NCI-H460 (cell line): ENCODE data around the gene PFKL. TPM values are rescaled to one million over a fixed set of nuclear protein-coding genes. Genes with fewer than 3 reads are reported as not detected.
"Not testable (repeated sequence)": the region's sequence is repeated elsewhere in the genome, so short reads cannot be mapped to it uniquely, and the experiment has no call there.

ENCODE experiments used
- DNase-seq: peaks from one replicate; pipeline ENCODE4 v3.0.0-alpha.2; 2016; ENCODE audit warnings: low read depth; ENCODE audit errors: extremely low read depth
- total RNA-seq: library from RNA; depleted of rRNA; stranded (reverse); fragments of >200 nt; shearing (Covaris generic); gene quantifications from 2 replicates; pipeline ENCODE4 v1.2.3, GENCODE V29; 2014

PFKL gene
- total RNA-seq, 1 experiment from 2014 or later: 71.0 TPM

DNA sequence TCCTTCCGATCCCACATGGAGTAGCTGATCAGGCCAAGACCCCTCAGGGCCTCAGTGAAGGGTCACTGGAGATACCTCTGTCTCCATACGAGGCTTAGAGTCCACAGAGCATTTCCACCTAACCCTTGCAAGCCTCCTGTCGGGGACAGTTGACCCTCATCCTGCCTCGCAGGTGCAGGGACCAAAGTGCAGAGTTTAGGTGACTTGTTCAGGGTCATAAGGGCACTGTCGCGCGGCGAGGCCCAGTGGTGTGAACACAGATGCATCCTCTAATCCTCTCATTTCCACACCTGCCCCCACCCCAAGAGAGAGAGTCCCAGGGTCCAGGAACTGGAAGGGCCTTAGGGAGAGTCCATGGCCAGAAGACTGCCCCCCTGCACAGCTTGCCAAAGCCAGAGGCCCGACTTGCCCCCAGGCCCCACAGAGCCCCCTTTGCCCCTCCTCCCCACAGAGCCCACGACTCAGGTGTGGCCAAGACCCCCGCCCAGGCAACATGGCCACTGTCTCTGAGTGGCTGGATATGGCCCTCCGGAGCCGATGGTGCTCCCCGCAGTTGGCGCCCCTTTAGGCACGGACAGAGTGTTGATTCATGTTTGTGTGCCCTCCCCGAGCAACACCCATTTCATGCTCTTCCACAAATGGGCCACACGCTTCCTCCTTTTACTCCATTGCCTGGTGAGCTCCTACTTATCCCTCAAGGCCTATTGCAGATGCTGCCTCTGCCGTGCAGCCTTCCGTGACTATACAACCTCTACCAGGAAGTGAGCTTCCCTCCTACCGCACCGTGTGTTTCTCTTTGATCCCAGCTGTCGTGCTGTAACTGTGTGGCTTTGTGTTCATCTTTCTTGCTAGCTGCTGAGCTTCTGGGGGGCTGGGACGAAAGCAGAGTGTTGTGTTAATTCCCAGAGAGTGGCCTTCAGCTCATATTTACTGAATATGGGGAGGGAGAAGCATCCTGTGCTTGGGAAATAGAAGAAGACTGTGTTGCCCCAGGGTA lies 55.2 kb downstream of the PFKL start:
- no peak for DNase-seq

GRCh38 chr21:44356160-44356559 lies 56.3 kb downstream of the PFKL start:
- DNase-seq: no peak

DNA sequence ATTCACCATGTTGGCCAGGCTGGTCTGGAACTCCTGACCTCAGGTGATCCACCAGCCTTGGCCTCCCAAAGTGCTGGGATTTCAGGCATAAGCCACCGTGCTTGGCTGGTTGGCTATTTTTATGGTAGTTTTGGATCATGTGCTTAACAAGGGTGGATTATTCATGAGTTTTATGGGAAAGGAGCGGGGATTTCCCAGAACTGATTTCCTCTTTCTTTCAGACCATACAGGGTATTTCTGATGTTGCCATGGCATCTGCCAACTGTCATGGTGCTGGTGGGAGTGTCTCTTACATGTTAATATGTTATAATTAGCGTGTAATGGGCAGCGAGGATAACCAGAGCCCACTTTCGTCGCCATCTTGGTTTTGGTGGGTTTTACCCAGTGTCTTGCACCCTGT lies 56.8 kb downstream of the PFKL start:
- no peak for DNase-seq

DNA sequence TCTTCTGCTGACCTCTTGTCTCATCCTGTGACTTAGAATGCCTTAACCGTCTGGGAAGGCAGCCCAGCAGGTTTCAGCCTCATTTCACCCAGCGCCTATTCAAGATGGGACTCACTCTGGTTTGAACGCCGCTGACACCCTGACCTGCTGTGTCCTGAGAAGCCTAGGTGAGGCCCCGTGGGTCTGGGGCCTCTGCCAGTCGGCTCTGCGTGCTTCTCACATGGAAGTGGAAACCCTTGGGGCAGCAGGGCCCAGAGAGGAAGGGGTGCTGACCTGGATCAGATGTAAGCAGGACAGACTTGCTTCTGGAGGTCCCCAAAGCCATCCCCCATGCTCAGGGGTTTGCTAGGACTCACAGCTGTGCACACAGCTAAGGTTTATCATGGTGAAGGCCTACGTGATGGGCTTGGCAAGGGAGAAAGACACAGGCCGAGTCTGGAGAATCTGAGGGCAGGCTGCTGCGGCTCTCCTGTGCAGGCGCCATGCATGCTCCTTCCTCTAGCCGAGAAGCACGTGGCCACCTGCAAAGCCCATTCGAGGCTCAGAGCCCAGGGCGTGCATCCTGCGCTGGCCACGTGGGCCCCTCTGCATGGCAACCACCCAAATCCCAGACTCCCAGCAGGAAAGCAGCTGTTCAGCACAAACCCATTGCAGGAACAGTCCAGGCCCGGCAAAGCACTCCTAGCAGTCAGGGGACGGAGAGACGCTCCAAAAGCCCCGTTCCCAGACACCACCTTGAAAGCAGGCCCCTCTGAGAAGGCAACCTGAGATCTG lies 57.4 kb downstream of the PFKL start:
- no peak for DNase-seq

DNA sequence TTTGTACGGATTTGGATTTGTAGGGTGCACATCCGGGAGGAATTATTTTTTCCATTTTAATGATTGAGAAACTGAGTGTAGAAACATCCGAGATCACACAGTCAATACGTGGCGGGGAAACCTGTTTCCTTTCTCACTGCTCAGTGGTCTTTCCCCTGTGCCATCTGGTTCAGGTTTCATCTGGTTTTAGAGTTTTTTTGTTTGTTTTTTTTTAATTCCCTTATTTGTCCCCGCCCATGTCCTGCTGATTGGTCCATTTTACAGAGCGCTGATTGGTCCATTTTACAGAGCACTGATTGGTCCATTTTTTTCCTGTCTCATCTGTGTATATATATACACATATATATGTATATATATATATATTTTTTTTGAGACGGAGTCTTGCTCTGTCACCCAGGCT lies 59.5 kb downstream of the PFKL start:
- DNase-seq: no peak

- DNase-seq: no peak
These were observed 60.3 kb downstream of the PFKL start for GRCh38 chr21:44360159-44360558.

DNA sequence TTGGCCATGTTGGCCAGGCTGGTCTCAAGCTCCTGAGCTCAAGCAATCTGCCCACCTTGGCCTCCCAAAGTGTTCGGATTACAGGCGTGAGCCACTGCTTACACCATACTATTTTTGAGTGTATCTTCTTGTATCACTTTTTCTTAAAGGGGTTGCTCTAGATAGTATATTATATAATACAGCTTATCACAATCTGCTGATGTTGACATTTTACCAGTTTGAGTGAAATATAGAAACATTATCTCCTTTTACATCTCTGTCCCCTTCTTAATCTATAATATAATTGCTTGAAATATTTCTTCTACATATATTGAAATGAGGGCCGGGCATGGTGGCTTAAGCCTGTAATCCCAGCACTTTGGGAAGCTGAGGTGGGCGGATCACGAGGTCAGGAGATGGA lies 62.0 kb downstream of the PFKL start:
- not testable (repeated sequence) for DNase-seq

DNA sequence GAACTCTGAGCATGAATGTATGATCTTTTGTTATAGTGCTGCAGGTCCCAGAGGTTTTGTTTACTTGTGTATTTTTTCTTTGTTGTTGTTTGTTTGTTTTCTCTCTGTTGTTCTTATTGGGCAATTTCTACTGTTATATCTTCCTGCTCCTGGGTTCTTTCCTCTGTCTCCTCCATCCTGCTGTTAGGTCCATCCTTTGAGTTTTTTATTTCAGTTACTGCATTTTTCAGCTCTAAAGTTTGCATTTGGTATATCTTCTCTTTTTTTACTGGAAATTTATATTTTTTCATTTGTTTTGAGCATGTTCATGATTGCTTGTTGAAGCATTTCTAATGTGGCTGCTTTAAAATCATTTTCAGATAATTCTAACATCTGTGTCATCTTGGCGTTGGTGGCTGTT lies 63.4 kb downstream of the PFKL start:
- no peak for DNase-seq

DNA sequence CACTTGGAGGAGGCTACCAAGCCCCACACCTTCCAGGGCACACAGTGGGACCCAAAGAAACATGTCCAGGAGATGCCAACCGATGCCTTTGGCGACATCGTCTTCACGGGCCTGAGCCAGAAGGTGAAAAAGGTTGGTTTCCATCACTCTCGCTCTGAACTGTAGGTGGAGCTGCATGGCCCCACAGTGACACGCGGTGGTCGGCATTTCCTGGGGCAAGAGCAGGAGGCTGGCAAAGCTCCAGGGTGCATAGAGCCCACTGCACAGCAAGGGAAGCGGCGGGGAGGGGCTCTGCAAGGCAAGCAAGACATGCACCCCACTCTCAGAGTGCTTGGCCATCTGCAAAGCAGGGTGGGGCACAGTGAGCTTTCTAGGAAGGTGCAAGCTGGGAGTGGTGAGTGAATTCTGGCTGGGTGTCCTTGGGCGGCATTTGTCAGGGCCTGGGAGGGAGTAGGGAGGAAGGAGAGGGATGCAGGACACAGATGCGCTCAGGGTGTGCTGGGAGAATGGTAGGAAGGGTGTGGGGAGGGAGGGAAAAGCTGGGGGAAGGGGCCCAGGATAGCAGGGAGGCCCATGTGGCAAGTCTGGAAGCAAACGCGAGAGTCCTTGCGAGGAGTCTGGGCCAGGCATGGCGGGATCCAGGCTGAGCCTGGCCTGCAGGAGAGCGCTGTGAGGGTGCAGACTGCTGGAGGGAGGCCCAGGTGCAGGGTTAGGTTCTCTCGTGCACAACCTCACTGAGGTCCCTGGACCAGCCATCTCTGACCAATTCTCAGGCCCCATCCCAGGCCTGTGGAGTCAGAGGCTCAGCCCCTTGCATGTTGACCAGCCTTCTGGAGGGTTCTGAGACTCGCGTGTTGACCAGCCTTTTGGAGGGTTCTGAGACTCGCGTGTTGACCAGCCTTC lies 64.5 kb downstream of the PFKL start:
- DNase-seq: no peak

DNA sequence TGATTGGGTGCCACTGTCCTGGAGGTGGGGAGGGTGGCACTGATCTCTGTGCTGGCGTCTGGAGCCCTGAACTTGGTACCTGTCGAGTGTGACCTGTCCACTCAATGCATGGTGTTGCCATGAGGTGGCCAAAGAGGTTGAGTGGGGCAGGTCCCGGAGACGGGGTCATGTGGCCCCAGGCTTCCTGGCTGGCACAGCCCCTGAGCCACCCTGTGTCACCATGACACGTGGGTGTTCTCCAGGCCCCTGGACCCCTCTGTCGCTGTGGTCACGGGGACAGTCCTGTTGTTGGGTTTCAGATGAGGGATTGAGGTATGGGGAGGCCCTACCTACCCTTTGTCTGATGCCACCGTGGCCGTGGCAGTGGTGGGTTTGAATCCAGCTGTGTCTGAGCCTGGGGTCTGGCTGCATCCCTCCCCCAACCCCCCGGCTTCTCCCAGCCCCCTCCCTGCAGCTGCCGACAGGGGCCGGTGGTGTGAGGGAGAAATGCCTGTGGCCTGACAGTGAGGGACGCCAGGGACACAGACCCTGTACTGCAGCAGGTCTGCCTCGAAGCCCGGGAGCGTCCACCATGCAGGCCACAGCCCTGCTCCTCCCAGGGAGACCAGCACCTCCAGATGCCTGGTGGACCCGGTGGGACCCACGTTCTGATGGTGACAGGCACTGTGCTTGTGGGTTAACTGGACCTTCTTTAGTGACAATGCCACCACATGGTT lies 65.6 kb downstream of the PFKL start:
- no peak for DNase-seq

- DNase-seq: no peak
These were observed 66.2 kb downstream of the PFKL start for GRCh38 chr21:44365967-44366585.

DNA sequence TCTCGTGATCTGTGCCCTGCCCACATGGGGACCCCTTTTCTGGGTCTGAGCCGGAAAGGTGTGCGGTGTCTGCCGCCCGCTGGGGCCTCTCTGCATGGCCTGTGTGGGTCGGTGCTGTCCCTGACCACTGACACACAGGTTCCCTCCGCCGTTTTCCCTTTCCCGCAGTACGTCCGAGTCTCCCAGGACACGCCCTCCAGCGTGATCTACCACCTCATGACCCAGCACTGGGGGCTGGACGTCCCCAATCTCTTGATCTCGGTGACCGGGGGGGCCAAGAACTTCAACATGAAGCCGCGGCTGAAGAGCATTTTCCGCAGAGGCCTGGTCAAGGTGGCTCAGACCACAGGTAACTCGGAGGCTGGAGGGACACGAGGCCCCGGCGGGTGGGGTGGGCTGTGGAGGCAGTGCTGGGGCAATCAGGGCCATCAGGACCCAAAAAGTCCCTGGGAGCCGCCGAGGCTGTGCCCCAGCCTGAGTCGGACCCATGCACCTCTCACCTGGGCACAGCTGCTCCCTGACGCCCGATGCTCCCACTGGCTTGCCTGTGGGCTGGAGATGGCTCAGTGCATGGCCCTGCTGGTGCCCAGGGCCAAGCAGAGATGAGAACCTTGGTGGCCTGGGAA lies 66.8 kb downstream of the PFKL start:
- no peak for DNase-seq

DNA sequence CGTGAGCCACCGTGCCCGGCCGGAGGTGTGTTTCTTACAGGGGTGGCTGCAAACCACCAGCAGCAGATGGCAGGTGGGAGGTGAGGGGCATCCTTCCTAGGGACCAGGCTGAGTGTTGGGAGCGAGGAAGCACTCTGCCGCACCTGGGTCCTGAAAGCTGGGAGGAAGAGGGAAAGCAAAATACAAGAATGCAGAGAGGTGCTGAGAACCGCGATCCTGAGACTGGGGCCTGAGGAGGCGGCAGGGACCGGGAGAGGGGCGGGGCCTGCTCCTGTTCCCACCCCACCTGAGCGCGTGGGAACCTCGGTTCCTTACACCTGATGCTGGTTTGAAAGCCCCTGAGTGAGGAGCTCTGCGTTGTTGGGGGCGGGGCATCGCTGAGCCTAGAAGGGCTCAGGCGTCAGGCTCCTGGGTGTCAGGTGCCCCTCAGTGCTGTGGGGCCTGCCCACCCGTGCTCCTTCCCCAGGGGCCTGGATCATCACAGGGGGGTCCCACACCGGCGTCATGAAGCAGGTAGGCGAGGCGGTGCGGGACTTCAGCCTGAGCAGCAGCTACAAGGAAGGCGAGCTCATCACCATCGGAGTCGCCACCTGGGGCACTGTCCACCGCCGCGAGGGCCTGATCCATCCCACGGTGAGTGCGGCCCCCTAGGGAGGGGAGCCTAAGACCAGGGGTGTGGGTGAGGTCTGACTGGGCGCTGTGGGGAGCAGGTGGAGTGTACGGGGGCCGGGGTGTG lies 69.0 kb downstream of the PFKL start:
- DNase-seq: no peak

- DNase-seq: no peak
These were observed 70.3 kb downstream of the PFKL start for GRCh38 chr21:44370027-44370735.

- no peak for DNase-seq
These were observed 71.0 kb downstream of the PFKL start for GRCh38 chr21:44370786-44371410.

- DNase-seq: no peak
These were observed 71.7 kb downstream of the PFKL start for GRCh38 chr21:44371596-44371995.

DNA sequence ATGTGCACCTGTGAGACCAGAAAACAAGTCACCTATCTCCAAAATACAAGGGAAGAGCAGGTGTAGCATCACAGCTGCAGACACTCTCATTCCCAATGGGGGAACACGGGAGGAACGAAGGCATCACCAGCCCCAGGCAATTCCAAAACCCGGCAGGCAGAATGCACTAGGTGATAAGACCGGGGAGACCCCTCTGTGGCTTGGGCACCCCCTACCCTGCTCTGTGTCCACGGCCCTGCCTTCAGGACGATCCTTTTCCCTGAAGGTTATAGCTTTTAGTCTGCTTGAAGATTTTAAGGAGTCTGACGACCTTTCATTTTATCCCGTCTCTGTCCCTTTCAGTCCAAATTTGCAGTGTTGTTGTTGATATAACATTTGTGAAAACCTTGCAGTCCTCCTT lies 72.8 kb downstream of the PFKL start:
- DNase-seq: no peak
